ENCODE measurements around the gene SNORC.

GRCh38 chr2:232852676-232853075 is 17.4 kb upstream of the SNORC start:
- TF ChIP-seq RAD21 (CRISPR knock-in tag; conservative IDR thresholded peaks at IDR 0.05 in 1 of 2, IDR thresholded peaks at IDR 0.05 in 1 of 2) = no peak
- TF ChIP-seq MCM5 (IDR thresholded peaks at IDR 0.05; ENCODE audit: low read depth) = no peak
- TF ChIP-seq CEBPB (tag; IDR thresholded peaks at IDR 0.05) = no peak
- TF ChIP-seq PRMT5 (CRISPR knock-in tag; IDR thresholded peaks at IDR 0.05) = no peak
- no peak for TF ChIP-seq HNRNPL (IDR thresholded peaks at IDR 0.05; ENCODE audit: low read depth, low read length)
- TF ChIP-seq CCAR2 (IDR thresholded peaks at IDR 0.05; ENCODE audit: low read depth, low read length) = no peak
